Prostate gland (tissue), 2 donors: ENCODE results near the gene PIM2. TPM values are rescaled to one million over a fixed set of nuclear protein-coding genes. Genes with fewer than 3 reads are reported as not detected.

Experiments used
- DNase-seq: peaks from one replicate; pipeline ENCODE4 v3.0.0-alpha.2; 2019; ENCODE audit warnings: low spot score
- H3K27ac ChIP-seq, 2 donors: fragments of 200-600 bp; sonication (generic); 2 replicates each; pipeline ENCODE4 v1.5.1; 2017 to 2019
- H3K27me3 ChIP-seq: fragments of 200-600 bp; sonication (generic); replicated peaks from 2 replicates; pipeline ENCODE4 v1.5.1; 2019; ENCODE audit not compliant: insufficient read depth
- H3K36me3 ChIP-seq, 2 donors: fragments of 200-600 bp; sonication (generic); 1 replicate in 1 of 2; 2 replicates in 1 of 2; pipeline versions ENCODE4 v1.5.1 to v1.8.1; 2017 to 2019
- H3K4me1 ChIP-seq: fragments of 200-600 bp; sonication (generic); replicated peaks from 2 replicates; pipeline ENCODE4 v1.5.1; 2019
- H3K4me3 ChIP-seq, 2 donors: fragments of 200-600 bp; sonication (generic); 2 replicates each; pipeline ENCODE4 v1.5.1; 2017 to 2019
- H3K9me3 ChIP-seq: fragments of 200-600 bp; sonication (generic); 2 replicates; pipeline ENCODE4 v1.5.1; 2017
- CTCF ChIP-seq, 4 experiments: fragments of 200-600 bp in 2 of 4; fragments of 450-650 bp in 2 of 4; sonication (generic) in 2 of 4; IDR thresholded peaks; 1 replicate in 3 of 4; 2 replicates in 1 of 4; pipeline ENCODE4 v1.5.1; 2016 to 2019; ENCODE audit warnings: antibody characterized with exemption in 4 of 4, mild to moderate bottlenecking in 2 of 4, moderate library complexity in 2 of 4
- POLR2A ChIP-seq: fragments of 450-650 bp; IDR thresholded peaks from one replicate; pipeline ENCODE4 v1.6.1; 2016; ENCODE audit warnings: antibody characterized with exemption, mild to moderate bottlenecking
- POLR2AphosphoS5 ChIP-seq: sonication (generic); formaldehyde crosslinking; IDR thresholded peaks from one replicate; pipeline ENCODE4 v1.6.1; 2017; ENCODE audit warnings: antibody characterized with exemption
- WGBS: methylation state at CpG from one replicate; pipeline ENCODE4 v1.1.5; 2018; 5-methylcytosine and 5-hydroxymethylcytosine counted together
- intact Hi-C: fragments of 100-400 bp; cut with DNase I; formaldehyde crosslinking; loops from one replicate; pipeline ENCODE4 v1.14.2; 2022
- total RNA-seq, 2 donors: library from RNA; depleted of rRNA; stranded (reverse); fragments of >200 nt; gene quantifications; one replicate each; pipeline ENCODE4 v1.1.0, GENCODE V29; 2016

PIM2 gene
- total RNA-seq, 2 donors from 2014 or later = 12.1 to 23.5 TPM

DNA sequence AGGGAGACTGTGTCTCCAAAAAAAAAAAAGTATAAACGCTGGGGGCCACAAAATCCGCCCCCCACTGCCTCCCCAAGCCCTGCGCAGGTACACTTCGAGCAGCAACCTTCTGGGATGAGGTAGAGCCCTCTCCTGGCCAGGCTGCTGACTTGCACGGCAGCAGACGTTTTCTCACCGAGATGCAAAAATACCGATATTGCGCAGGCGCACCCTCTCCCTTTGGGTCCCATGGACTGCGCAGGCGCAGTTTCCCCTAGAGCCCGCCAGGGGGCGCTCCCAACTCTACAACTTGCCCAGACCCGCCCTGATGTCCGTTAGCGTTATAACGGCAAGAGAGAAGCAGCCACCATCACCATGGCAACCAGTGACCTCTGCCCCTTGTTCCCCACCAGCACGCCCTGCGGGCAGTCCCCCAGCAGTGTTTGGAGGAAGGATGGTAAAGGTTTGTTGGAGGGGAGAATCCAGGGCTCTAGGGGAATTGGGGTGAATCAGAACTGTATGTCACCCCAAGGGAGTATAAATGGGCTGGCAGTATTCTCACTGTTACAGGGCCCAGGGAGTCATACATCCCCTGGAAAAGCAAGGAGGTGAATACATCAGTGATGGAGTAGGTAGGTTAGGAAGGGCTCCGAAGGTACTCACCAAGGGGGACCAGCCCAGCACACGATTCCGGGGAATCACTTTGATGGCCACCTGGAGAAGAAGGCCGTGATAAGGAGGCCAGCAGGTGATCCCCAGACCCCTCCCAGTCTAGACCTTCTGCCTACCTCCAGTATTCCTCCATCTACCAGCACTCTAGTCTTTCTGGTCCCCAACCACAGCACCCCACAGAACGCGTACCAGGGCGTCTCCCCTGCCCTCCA, 1.5 kb downstream of the PIM2 start:
- Histone ChIP-seq H3K4me1 (no peaks in the 10 kb centered on the region), H3K27me3 (no peaks in the 10 kb centered on the region), H3K36me3 (no peaks in the 10 kb centered on the region), H3K27ac (peak overlapping the region; percentile 30 to 84), H3K9me3 (no peaks in the 10 kb centered on the region), H3K4me3 (peak overlapping the region; percentile 53 to 57)
- WGBS = 26% methylated on average over 19 of the region's 27 CpGs
- DNase-seq = peak; percentile 85
- intact Hi-C loops = loop anchor here (10.0 kb wide), 1 partner anchor 127 kb away; the partner anchor contains the start of gene TFE3
- peak; percentile 88 for TF ChIP-seq POLR2AphosphoS5
- TF ChIP-seq CTCF (IDR thresholded peaks at IDR 0.05) = peak; percentile 78 to 97 (median 96)
- TF ChIP-seq POLR2A = no peak

GRCh38 chrX:48914593-48915493, 4.0 kb downstream of the PIM2 start:
- H3K4me3 ChIP-seq = no peak overlapping the region
- TF ChIP-seq POLR2A = no peak
- TF ChIP-seq POLR2AphosphoS5 = no peak
- no peak for TF ChIP-seq CTCF (IDR thresholded peaks at IDR 0.05)
- H3K36me3 ChIP-seq = no peaks in the 10 kb centered on the region
- no peak overlapping the region for H3K27ac ChIP-seq
- no peak for DNase-seq
- H3K9me3 ChIP-seq = no peaks in the 10 kb centered on the region
- H3K4me1 ChIP-seq = no peaks in the 10 kb centered on the region
- 88% methylated on average over 13 of the region's 13 CpGs for WGBS
- intact Hi-C loops = loop anchor here (10.0 kb wide), 1 partner anchor 130 kb away; the partner anchor contains the start of gene TFE3
- no peaks in the 10 kb centered on the region for H3K27me3 ChIP-seq

DNA sequence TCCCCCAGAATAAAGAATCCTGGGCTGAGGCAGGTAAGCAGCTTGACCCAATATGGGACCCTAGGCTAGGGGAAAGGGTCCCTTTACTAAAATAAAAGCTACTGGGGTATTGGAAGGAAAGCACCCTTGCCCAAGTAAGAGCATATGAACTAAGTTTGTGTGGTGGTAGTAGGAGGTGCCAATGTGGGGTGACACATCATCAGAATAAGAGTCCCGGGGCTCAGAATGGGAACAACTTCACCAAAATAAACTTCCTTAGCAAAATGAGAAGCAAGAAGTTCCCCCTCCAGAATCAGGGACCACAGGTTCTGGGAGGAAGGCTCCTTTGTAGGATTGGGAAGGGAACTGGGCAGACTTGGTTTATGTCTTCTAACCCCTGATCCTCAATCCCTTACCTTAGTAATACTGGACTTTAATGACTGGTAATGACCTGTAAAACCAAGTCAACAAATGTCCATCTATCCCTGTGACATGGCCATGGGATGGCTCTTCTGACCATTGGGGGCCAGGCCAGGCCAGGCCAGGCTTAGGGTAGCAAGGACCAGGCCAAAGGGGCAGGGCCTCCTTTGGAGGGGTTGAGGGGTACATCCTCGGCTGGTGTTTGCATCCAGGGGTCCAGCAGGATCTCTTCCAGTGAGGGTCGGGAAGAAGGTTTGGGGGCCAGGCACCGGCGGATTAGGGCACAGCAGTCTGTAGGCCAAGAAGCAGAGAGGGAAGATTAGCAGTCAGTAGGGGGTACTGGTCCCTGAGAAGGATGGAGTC, 5.0 kb downstream of the PIM2 start:
- TF ChIP-seq CTCF (IDR thresholded peaks at IDR 0.05) = no peak
- no peak for TF ChIP-seq POLR2A
- no peak for TF ChIP-seq POLR2AphosphoS5
- no peak for DNase-seq
- 93% methylated on average over 5 of the region's 5 CpGs for WGBS

GRCh38 chrX:48911412-48912182, 7.2 kb downstream of the PIM2 start, which contains the start of gene SLC35A2:
SLC35A2 (minus strand) TSS chrX:48911646; CDS start chrX:48911636, 10 bp downstream.
- TF ChIP-seq CTCF (IDR thresholded peaks at IDR 0.05) (no peak), POLR2A (peak; percentile 53), POLR2AphosphoS5 (peak; percentile 80)
- Histone ChIP-seq H3K4me3 (peak within 1 kb of the TSS; percentile 50 to 54), H3K36me3 (no peaks in the 10 kb centered on the region), H3K9me3 (no peaks in the 10 kb centered on the region), H3K4me1 (no peaks in the 10 kb centered on the region), H3K27me3 (no peaks in the 10 kb centered on the region), H3K27ac (peak within 1 kb of the TSS; percentile 83 to 85)
- intact Hi-C loops = loop anchor here (10.0 kb wide), 1 partner anchor 133 kb away; the partner anchor contains the start of gene TFE3
- peak; percentile 80 for DNase-seq
- 0% methylated on average over 41 of the region's 60 CpGs for WGBS

More for the DNA sequence above, 5.0 kb downstream of the PIM2 start:
- intact Hi-C loops = loop anchor here (10.0 kb wide), 1 partner anchor 131 kb away; the partner anchor contains the start of gene TFE3
- Histone ChIP-seq H3K4me1 (no peaks in the 10 kb centered on the region), H3K9me3 (no peaks in the 10 kb centered on the region), H3K27ac (no peak overlapping the region), H3K4me3 (no peak overlapping the region), H3K36me3 (no peaks in the 10 kb centered on the region), H3K27me3 (no peaks in the 10 kb centered on the region)
